CD4-positive, alpha-beta memory T cell (primary cell): Measurements from ENCODE around the gene MRPS9. TPM values are rescaled to one million over a fixed set of nuclear protein-coding genes. Genes with fewer than 3 reads are reported as not detected.

ENCODE experiments used
- CTCF ChIA-PET: fragments of 350-600 bp; sonication (Branson Sonifier 250); formaldehyde crosslinking; loops from one replicate; lab custom pipeline; 2021; ENCODE audit warnings: inconsistent platforms; ENCODE audit not compliant: partially characterized antibody; lab: Charles Lee
- POLR2A ChIA-PET: fragments of 350-600 bp; sonication (Branson Sonifier 250); formaldehyde crosslinking; loops from one replicate; lab custom pipeline; 2021; ENCODE audit not compliant: partially characterized antibody; lab: Charles Lee
- DNase-seq, 5 donors: peaks; one replicate each; pipeline versions ENCODE4 v3.0.0 to v3.0.0-alpha.2; 2020 to 2022; ENCODE audit warnings: mixed read lengths in 1 of 5
- H3K27ac ChIP-seq: one replicate; pipeline ENCODE4 v1.7.0; 2013; ENCODE audit warnings: low read depth, low read length
- H3K27me3 ChIP-seq: 2 replicates; pipeline ENCODE4 v1.7.0; 2013; ENCODE audit warnings: mild to moderate bottlenecking, low read length, moderate library complexity; ENCODE audit not compliant: insufficient read depth
- H3K36me3 ChIP-seq: 2 replicates; pipeline ENCODE4 v1.7.0; 2013; ENCODE audit warnings: mild to moderate bottlenecking, low read length, moderate library complexity; ENCODE audit not compliant: insufficient read depth
- H3K4me1 ChIP-seq: 2 replicates; pipeline ENCODE4 v1.7.0; 2013; ENCODE audit warnings: mild to moderate bottlenecking, low read length, moderate library complexity; ENCODE audit not compliant: insufficient read depth
- H3K4me3 ChIP-seq, 2 donors: one replicate each; pipeline ENCODE4 v1.7.0; 2013; ENCODE audit warnings: low read length in 2 of 2, mild to moderate bottlenecking in 1 of 2
- H3K9me3 ChIP-seq, 2 donors: one replicate each; pipeline ENCODE4 v1.7.0; 2013; ENCODE audit warnings: low read length in 2 of 2, control low read depth in 1 of 2; ENCODE audit not compliant: control insufficient read depth in 1 of 2
- H3K27ac Mint-ChIP-seq, 7 donors: one replicate each; pipeline ENCODE4 v1.8.0; 2020 to 2021; ENCODE audit warnings: mixed read lengths in 7 of 7, mild to moderate bottlenecking in 6 of 7, inconsistent platforms in 3 of 7, moderate library complexity in 3 of 7
- H3K27me3 Mint-ChIP-seq, 2 donors: one replicate each; pipeline ENCODE4 v1.8.0; 2020 to 2021; ENCODE audit warnings: mixed read lengths in 2 of 2
- H3K36me3 Mint-ChIP-seq, 2 donors: one replicate each; pipeline ENCODE4 v1.8.0; 2020 to 2021; ENCODE audit warnings: mixed read lengths in 2 of 2, inconsistent platforms in 1 of 2, mild to moderate bottlenecking in 1 of 2
- H3K4me1 Mint-ChIP-seq, 4 donors: one replicate each; pipeline ENCODE4 v1.8.0; 2020 to 2021; ENCODE audit warnings: mixed read lengths in 4 of 4, mild to moderate bottlenecking in 1 of 4
- H3K4me3 Mint-ChIP-seq, 8 donors: one replicate each; pipeline ENCODE4 v1.8.0; 2020 to 2021; ENCODE audit warnings: mixed read lengths in 8 of 8, mild to moderate bottlenecking in 7 of 8, moderate library complexity in 6 of 8, inconsistent platforms in 3 of 8
- H3K9me3 Mint-ChIP-seq, 8 donors: one replicate each; pipeline ENCODE4 v1.8.0; 2020 to 2021; ENCODE audit warnings: mixed read lengths in 8 of 8, mild to moderate bottlenecking in 5 of 8, inconsistent platforms in 3 of 8, moderate library complexity in 1 of 8
- intact Hi-C: fragments of 100-400 bp; cut with micrococcal nuclease; formaldehyde crosslinking; loops from one replicate; pipeline ENCODE4 v1.15.1; 2023
- polyA plus RNA-seq, 2 donors: library from polyadenylated mRNA; unstranded; fragments of 300-500 nt; fragmentation: Illumina TruSeq; gene quantifications; one replicate each; pipeline ENCODE4 v1.2.3, GENCODE V29; 2021
- total RNA-seq, 2 experiments: library from RNA; stranded (reverse); gene quantifications; one replicate each; pipeline ENCODE4 v1.2.3, GENCODE V29; 2021

MRPS9 gene
- total and polyA plus RNA-seq, 4 experiments from 2014 or later = 20.1 to 31.0 (median 21.4) TPM

DNA sequence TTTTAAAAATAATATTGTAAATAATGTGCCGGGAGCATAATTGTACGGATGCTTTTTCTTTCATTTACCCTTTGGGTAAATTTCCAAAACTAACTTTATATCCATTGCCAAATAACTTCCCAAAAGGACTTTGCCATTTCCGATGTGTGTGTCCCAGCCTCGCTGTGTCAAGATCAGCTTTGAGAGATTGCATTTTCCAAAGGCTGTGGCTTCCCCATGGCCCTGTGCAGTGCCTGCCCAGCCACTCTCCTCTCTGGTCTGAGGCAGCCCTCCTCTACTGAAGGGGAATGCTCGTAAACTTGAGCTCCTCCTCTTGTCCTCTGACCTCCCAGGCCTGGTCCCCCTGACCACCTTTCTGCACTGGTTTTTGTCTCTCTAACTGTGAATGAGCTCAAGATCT, 78.5 kb downstream of the MRPS9 start:
- CTCF ChIA-PET = interaction anchor here (0.8 to 5.3 kb wide), 7 partner anchors 10 to 119 kb away, joined by 3 to 112 read pairs (median 7); no protein-coding TSS in a partner anchor
- no peaks in the 10 kb centered on the region for H3K4me1 Mint-ChIP-seq
- no peak overlapping the region for H3K4me3 Mint-ChIP-seq
- intact Hi-C loops = no loop called here
- H3K9me3 ChIP-seq = no peaks in the 10 kb centered on the region
- no peaks in the 10 kb centered on the region for H3K36me3 ChIP-seq
- H3K4me1 ChIP-seq = no peaks in the 10 kb centered on the region
- H3K27ac ChIP-seq = no peak overlapping the region
- peaks cover 0 to 4% of the 10 kb centered on the region in 2 donors for H3K36me3 Mint-ChIP-seq
- peaks cover 0 to 2% of the 10 kb centered on the region in 2 donors for H3K27me3 Mint-ChIP-seq
- POLR2A ChIA-PET = no interaction called here
- no peaks in the 10 kb centered on the region for H3K27me3 ChIP-seq
- no peak overlapping the region for H3K27ac Mint-ChIP-seq
- H3K4me3 ChIP-seq = no peak overlapping the region
- no peak for DNase-seq
- H3K9me3 Mint-ChIP-seq = no peaks in the 10 kb centered on the region

GRCh38 chr2:105117565-105117964, 79.7 kb downstream of the MRPS9 start:
- Histone ChIP-seq H3K4me3 (no peak overlapping the region), H3K27ac (no peak overlapping the region), H3K27me3 (no peaks in the 10 kb centered on the region), H3K9me3 (no peaks in the 10 kb centered on the region), H3K4me1 (no peaks in the 10 kb centered on the region), H3K36me3 (no peaks in the 10 kb centered on the region)
- no peaks in the 10 kb centered on the region for H3K9me3 Mint-ChIP-seq
- H3K36me3 Mint-ChIP-seq = peaks cover 0 to 4% of the 10 kb centered on the region in 2 donors
- ChIA-PET POLR2A (no interaction called here), CTCF (interaction anchor here (1.0 to 5.3 kb wide), 2 partner anchors 17 to 118 kb away, joined by 3 to 112 read pairs; no protein-coding TSS in a partner anchor)
- intact Hi-C loops = no loop called here
- DNase-seq = no peak
- H3K27ac Mint-ChIP-seq = no peak overlapping the region
- peaks cover 2% of the 10 kb centered on the region in 2 donors for H3K27me3 Mint-ChIP-seq
- no peaks in the 10 kb centered on the region for H3K4me1 Mint-ChIP-seq
- no peak overlapping the region for H3K4me3 Mint-ChIP-seq

DNA sequence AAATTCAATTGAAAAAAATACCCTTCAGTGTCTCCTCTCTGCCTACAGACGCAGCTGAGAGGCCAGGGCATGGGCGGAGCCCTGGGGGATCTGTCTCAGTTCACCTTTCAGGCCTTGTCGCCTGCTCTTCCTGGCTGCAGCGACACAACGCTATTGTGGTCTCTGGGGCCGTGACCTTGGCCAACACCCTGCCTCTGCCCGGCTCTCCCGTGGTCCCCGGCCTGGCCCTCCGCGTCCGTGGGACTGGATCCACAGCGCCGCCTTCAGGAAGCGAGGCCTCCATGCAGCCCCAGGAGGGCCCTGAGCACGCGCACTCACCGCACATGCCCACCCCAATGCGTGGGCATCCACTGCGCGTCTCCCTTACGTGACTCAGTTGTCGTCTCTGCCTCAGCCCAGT, 81.1 kb downstream of the MRPS9 start:
- H3K9me3 ChIP-seq = no peaks in the 10 kb centered on the region
- no peak overlapping the region for H3K27ac ChIP-seq
- Mint-ChIP-seq H3K36me3 (peaks cover 0 to 4% of the 10 kb centered on the region in 2 donors), H3K4me1 (no peaks in the 10 kb centered on the region), H3K9me3 (no peaks in the 10 kb centered on the region), H3K27ac (no peak overlapping the region), H3K4me3 (no peak overlapping the region), H3K27me3 (peaks cover 2 to 7% of the 10 kb centered on the region in 2 donors)
- no peak for DNase-seq
- intact Hi-C loops = no loop called here
- ChIA-PET CTCF (interaction anchor here (1.5 kb wide), 1 partner anchor 117 kb away, joined by 4 read pairs; no protein-coding TSS in a partner anchor), POLR2A (no interaction called here)
- H3K36me3 ChIP-seq = no peaks in the 10 kb centered on the region
- no peak overlapping the region for H3K4me3 ChIP-seq
- no peaks in the 10 kb centered on the region for H3K4me1 ChIP-seq
- no peaks in the 10 kb centered on the region for H3K27me3 ChIP-seq

DNA sequence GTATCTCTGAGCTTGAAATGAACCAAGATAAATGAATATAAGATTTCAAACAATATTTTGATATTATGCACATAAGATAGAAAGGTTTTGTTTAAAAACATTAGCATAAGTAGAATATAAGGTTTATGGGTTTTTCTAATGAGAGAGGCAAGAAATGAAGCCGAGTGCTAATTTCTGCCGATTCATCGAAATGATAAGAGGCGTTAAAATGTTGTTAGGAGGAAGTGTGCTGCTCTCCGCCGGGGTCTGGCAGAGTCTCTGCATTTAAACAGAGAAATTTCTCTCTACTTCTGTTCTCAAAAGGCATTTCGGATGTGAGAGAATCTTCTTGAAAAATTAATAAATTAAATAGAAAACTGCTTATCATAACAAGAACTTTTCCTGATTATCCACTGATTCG, 83.6 kb downstream of the MRPS9 start:
- H3K9me3 Mint-ChIP-seq = no peaks in the 10 kb centered on the region
- DNase-seq = no peak
- H3K27me3 Mint-ChIP-seq = peaks cover 2 to 13% of the 10 kb centered on the region in 2 donors
- no peak overlapping the region for H3K4me3 Mint-ChIP-seq
- Histone ChIP-seq H3K27me3 (no peaks in the 10 kb centered on the region), H3K4me3 (no peak overlapping the region), H3K9me3 (no peaks in the 10 kb centered on the region), H3K36me3 (no peaks in the 10 kb centered on the region), H3K27ac (no peak overlapping the region), H3K4me1 (no peaks in the 10 kb centered on the region)
- intact Hi-C loops = no loop called here
- H3K36me3 Mint-ChIP-seq = peaks cover 0 to 4% of the 10 kb centered on the region in 2 donors
- H3K4me1 Mint-ChIP-seq = no peaks in the 10 kb centered on the region
- H3K27ac Mint-ChIP-seq = no peak overlapping the region
- ChIA-PET CTCF (interaction anchor here (1.5 kb wide), 1 partner anchor 10 kb away, joined by 6 read pairs; no protein-coding TSS in a partner anchor), POLR2A (no interaction called here)

GRCh38 chr2:105125428-105125827, 87.6 kb downstream of the MRPS9 start:
- ChIA-PET CTCF (no interaction called here), POLR2A (no interaction called here)
- Mint-ChIP-seq H3K4me3 (no peak overlapping the region), H3K27me3 (peaks cover 2 to 19% of the 10 kb centered on the region in 2 donors), H3K27ac (no peak overlapping the region), H3K36me3 (no peaks in the 10 kb centered on the region), H3K9me3 (peaks cover 0 to 5% (median 0%) of the 10 kb centered on the region in 8 donors), H3K4me1 (no peaks in the 10 kb centered on the region)
- intact Hi-C loops = no loop called here
- no peak overlapping the region for H3K27ac ChIP-seq
- no peaks in the 10 kb centered on the region for H3K36me3 ChIP-seq
- no peak overlapping the region for H3K4me3 ChIP-seq
- no peaks in the 10 kb centered on the region for H3K9me3 ChIP-seq
- no peaks in the 10 kb centered on the region for H3K4me1 ChIP-seq
- no peak for DNase-seq
- H3K27me3 ChIP-seq = no peaks in the 10 kb centered on the region

DNA sequence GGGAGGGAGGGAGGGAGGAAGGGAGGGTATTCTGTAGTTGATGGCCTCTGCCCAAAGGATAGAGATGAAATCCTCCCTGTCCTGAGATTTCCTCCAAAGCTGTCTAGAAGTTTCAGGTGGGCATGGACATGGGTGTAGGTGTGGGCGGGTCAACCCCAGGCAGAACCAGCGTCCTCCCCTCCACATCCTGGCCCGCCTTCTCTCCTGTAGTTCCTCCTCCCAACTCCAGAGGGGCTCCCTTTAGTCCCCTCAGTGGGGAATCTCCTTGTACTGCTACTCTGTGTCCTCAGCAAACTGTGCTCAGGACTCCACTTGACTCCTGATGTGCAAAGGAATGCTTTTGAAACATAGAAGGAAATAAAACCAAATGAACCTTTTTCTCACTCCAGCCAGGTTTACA, 88.1 kb downstream of the MRPS9 start:
- CTCF ChIA-PET = no interaction called here
- intact Hi-C loops = no loop called here
- H3K4me3 ChIP-seq = no peak overlapping the region
- H3K4me3 Mint-ChIP-seq = no peak overlapping the region
- H3K27me3 Mint-ChIP-seq = peaks cover 2 to 21% of the 10 kb centered on the region in 2 donors
- no peak overlapping the region for H3K27ac Mint-ChIP-seq
- H3K27me3 ChIP-seq = no peaks in the 10 kb centered on the region
- no peak overlapping the region for H3K27ac ChIP-seq
- no peaks in the 10 kb centered on the region for H3K4me1 ChIP-seq
- DNase-seq = no peak
- no peaks in the 10 kb centered on the region for H3K36me3 Mint-ChIP-seq
- POLR2A ChIA-PET = no interaction called here
- H3K36me3 ChIP-seq = no peaks in the 10 kb centered on the region
- H3K9me3 Mint-ChIP-seq = peaks cover 0 to 5% (median 0%) of the 10 kb centered on the region in 8 donors
- no peaks in the 10 kb centered on the region for H3K4me1 Mint-ChIP-seq
- no peaks in the 10 kb centered on the region for H3K9me3 ChIP-seq

DNA sequence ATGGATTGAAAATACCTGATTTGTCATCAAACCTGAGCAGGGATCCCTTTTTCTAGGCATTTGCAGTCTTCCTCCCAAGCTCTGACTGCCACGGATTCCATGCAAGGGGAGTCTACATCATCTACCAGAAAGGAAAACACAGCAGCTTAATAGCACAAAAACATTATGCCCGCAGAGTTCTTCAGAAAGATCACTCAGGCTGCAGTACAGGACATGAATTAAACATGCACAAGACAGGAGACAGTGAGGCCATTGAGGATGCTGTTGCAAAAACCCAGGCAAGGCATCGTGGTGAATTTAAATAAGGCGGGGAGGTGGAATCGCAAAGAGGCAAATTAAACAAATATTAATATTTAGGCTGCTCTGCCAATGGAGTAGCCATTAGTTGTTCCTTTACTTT, 88.5 kb downstream of the MRPS9 start:
- POLR2A ChIA-PET = no interaction called here

More for the DNA sequence above, 88.5 kb downstream of the MRPS9 start:
- intact Hi-C loops = no loop called here
- H3K4me1 Mint-ChIP-seq = no peaks in the 10 kb centered on the region
- peaks cover 2 to 20% of the 10 kb centered on the region in 2 donors for H3K27me3 Mint-ChIP-seq
- peaks cover 0 to 5% (median 0%) of the 10 kb centered on the region in 8 donors for H3K9me3 Mint-ChIP-seq
- Histone ChIP-seq H3K27me3 (no peaks in the 10 kb centered on the region), H3K36me3 (no peaks in the 10 kb centered on the region), H3K27ac (no peak overlapping the region), H3K4me3 (no peak overlapping the region), H3K9me3 (no peaks in the 10 kb centered on the region), H3K4me1 (no peaks in the 10 kb centered on the region)
- CTCF ChIA-PET = no interaction called here
- H3K36me3 Mint-ChIP-seq = no peaks in the 10 kb centered on the region
- no peak for DNase-seq
- H3K27ac Mint-ChIP-seq = no peak overlapping the region
- H3K4me3 Mint-ChIP-seq = no peak overlapping the region
